ENCODE measurements around the gene GDF15. TPM values are rescaled to one million over a fixed set of nuclear protein-coding genes. Genes with fewer than 3 reads are reported as not detected.

GDF15 gene
- polyA plus RNA-seq, 1 donor, result 20.3 TPM

DNA sequence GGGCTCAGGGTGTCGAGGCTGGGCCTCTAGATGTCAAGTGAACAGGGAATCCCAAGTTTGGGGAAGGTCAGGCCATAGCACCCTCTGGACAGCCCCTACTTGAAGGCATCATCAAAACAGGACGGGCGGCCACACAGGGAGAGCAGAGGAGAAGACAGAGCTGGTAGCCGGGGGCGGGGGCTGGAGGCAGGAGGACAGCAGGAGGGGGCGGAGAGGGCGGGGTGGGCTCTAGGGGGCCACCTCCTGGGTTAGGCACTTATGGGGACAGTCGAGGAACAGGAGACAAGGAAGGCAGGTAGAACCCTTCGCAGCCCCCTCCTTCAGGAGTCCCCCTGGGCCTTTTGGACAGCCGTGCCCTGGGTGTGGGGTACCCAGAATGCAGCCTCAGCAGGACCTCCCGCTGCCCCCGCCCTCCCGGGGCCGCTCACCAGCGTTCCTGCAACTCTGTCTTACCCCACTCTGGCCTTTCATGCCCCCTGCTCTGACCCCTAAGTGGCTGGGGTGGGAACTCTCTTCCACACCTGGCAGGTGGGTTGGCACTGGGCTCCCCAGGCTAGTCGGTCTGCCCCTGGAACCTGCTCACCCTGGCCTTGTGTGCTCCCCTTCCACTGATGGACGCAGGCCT, 39.0 kb downstream of the GDF15 start:
- no peak for DNase-seq
- Histone ChIP-seq H3K9me3 (ENCODE audit: control insufficient read depth, low read depth, low read length) (no peaks in the 10 kb centered on the region), H3K36me3 (ENCODE audit: control insufficient read depth, insufficient read depth, low read length) (peaks cover 14% of the 10 kb centered on the region), H3K27ac (ENCODE audit: low read length) (no peak overlapping the region), H3K27me3 (ENCODE audit: control insufficient read depth, insufficient read depth, low read length) (no peaks in the 10 kb centered on the region), H3K4me3 (ENCODE audit: low read length) (no peak overlapping the region), H3K4me1 (ENCODE audit: control insufficient read depth, insufficient read depth, low read length) (peaks cover 51% of the 10 kb centered on the region)
- no CpG with 5 or more reads among the region's 17 CpGs for WGBS (ENCODE audit: insufficient coverage, low lambda C conversion rate)

DNA sequence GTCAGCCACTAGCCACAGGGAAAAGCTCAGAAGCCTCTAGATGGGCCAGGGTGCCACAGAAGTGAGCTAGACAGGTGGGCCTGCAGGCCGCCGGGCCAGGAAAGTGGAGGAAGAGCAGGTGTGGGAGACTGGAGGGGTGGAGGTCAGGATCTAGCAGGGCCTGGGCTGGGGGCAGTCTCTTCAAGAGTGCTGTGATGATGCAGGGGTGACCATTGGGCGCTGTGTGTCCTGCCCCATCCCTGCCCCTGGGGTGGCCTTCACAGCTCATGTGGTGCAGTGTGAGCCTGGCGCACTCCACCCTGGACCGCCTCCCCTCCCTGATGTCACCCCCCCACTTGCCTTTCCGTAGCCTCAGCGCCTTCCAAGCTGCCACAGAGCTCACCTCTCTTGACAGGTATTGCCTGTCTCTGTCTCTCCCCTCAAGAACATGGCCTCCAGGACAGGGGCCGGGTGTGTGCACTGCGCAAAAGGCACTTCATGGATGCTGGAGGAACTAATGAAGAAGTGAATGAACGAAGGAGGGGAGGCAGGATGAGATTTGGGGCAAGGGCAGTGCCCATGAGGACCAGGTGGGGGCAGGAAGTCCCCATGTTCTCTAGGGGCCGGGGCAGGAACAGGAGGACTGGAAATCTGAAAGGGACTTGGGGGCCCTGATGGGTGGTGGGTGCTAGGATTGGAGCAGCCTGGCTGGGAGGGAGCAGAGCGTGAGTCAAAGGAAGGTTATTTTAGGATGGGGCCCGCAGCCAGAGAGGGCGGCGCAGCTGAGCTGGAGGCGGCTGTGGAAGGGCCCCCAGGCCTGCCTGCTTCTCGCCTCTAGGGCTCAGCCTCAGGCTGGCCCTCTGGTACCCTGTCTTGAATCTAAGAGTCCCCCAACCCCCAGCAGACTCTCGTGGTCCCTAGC, 39.8 kb downstream of the GDF15 start:
- H3K27ac ChIP-seq (ENCODE audit: low read length), result no peak overlapping the region
- H3K36me3 ChIP-seq (ENCODE audit: control insufficient read depth, insufficient read depth, low read length), result peaks cover 16% of the 10 kb centered on the region
- DNase-seq, result no peak
- H3K27me3 ChIP-seq (ENCODE audit: control insufficient read depth, insufficient read depth, low read length), result no peaks in the 10 kb centered on the region
- peaks cover 50% of the 10 kb centered on the region for H3K4me1 ChIP-seq (ENCODE audit: control insufficient read depth, insufficient read depth, low read length)
- no CpG with 5 or more reads among the region's 18 CpGs for WGBS (ENCODE audit: insufficient coverage, low lambda C conversion rate)
- H3K4me3 ChIP-seq (ENCODE audit: low read length), result no peak overlapping the region
- no peaks in the 10 kb centered on the region for H3K9me3 ChIP-seq (ENCODE audit: control insufficient read depth, low read depth, low read length)

DNA sequence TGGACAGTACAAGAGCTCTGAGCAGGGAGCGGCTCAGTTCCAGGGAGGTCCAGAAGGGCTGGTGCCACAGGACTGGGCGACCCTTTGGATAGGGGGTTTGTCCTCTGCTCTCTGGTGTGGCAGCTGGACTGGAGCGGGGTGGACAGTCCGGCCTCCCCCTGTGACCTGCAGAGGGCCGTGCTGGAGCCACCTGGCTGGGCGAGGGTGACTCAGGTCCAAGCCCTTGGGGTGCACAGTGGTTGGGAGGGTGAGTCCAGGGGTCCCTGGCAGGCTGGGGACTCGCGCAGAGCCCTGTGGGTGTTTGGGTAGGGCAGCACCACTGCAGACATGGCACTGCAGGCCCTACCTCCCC, 40.4 kb downstream of the GDF15 start:
- H3K4me3 ChIP-seq (ENCODE audit: low read length), result no peak overlapping the region
- no peak for DNase-seq
- no CpG with 5 or more reads among the region's 8 CpGs for WGBS (ENCODE audit: insufficient coverage, low lambda C conversion rate)
- peaks cover 18% of the 10 kb centered on the region for H3K36me3 ChIP-seq (ENCODE audit: control insufficient read depth, insufficient read depth, low read length)
- no peaks in the 10 kb centered on the region for H3K27me3 ChIP-seq (ENCODE audit: control insufficient read depth, insufficient read depth, low read length)
- H3K4me1 ChIP-seq (ENCODE audit: control insufficient read depth, insufficient read depth, low read length), result peaks cover 43% of the 10 kb centered on the region
- peaks cover under 1% of the 10 kb centered on the region for H3K9me3 ChIP-seq (ENCODE audit: control insufficient read depth, low read depth, low read length)
- no peak overlapping the region for H3K27ac ChIP-seq (ENCODE audit: low read length)

DNA sequence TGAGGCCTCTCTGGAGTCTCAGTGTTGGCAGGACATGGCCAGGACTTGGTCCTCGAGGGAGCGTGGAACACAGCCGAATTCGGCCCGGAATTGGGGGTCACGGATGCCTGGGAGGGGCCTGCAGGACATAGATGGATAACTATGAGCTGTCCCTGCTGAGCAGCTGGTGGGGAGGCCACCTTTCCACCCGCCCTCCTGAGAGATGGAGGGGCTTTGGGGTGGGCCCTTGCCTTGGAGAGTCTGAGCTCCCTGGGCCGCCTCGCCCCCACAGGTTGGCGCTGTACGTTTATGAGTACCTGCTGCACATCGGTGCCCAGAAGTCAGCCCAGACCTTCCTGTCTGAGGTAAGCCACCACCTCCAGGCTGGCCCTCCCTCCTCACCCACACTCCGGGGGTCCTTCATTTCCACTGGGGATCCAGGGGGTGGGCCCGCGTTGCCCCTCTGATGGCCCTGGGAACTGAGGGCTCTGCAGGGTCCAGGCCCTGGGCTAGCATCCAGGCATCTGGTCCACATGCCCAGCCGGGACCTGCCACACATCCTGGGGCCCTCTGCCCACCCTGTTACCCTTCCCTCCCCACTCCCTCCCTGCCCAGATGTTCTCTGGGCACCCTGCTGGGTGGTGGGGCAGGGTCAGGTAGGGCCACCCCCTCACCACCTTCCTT, 41.3 kb downstream of the GDF15 start:
- no peak for DNase-seq
- Histone ChIP-seq H3K27ac (ENCODE audit: low read length) (no peak overlapping the region), H3K27me3 (ENCODE audit: control insufficient read depth, insufficient read depth, low read length) (no peaks in the 10 kb centered on the region), H3K36me3 (ENCODE audit: control insufficient read depth, insufficient read depth, low read length) (peaks cover 24% of the 10 kb centered on the region), H3K4me1 (ENCODE audit: control insufficient read depth, insufficient read depth, low read length) (peaks cover 36% of the 10 kb centered on the region), H3K4me3 (ENCODE audit: low read length) (no peak overlapping the region), H3K9me3 (ENCODE audit: control insufficient read depth, low read depth, low read length) (peaks cover 4% of the 10 kb centered on the region)
- WGBS (ENCODE audit: insufficient coverage, low lambda C conversion rate), result no CpG with 5 or more reads among the region's 16 CpGs

DNA sequence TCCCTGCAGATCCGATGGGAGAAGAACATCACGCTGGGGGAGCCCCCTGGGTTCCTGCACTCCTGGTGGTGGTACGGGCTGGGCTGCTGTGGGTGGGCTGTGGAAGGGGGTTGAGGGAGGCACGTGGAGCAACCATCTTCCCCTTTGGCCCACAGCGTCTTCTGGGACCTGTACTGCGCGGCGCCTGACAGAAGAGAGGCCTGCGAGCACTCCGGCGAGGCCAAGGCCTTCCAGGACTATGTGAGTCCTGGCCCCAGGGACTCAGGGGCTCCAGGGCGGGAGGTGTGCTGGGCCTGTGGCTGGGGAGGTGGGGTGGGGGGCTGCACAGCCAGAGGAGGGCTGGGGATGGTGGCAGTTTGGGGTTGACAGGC, 41.8 kb downstream of the GDF15 start:
- Histone ChIP-seq H3K27me3 (ENCODE audit: control insufficient read depth, insufficient read depth, low read length) (no peaks in the 10 kb centered on the region), H3K27ac (ENCODE audit: low read length) (no peak overlapping the region), H3K9me3 (ENCODE audit: control insufficient read depth, low read depth, low read length) (peaks cover 4% of the 10 kb centered on the region), H3K4me3 (ENCODE audit: low read length) (no peak overlapping the region), H3K4me1 (ENCODE audit: control insufficient read depth, insufficient read depth, low read length) (peaks cover 33% of the 10 kb centered on the region), H3K36me3 (ENCODE audit: control insufficient read depth, insufficient read depth, low read length) (peaks cover 25% of the 10 kb centered on the region)
- WGBS (ENCODE audit: insufficient coverage, low lambda C conversion rate), result no CpG with 5 or more reads among the region's 12 CpGs
- DNase-seq, result no peak

DNA sequence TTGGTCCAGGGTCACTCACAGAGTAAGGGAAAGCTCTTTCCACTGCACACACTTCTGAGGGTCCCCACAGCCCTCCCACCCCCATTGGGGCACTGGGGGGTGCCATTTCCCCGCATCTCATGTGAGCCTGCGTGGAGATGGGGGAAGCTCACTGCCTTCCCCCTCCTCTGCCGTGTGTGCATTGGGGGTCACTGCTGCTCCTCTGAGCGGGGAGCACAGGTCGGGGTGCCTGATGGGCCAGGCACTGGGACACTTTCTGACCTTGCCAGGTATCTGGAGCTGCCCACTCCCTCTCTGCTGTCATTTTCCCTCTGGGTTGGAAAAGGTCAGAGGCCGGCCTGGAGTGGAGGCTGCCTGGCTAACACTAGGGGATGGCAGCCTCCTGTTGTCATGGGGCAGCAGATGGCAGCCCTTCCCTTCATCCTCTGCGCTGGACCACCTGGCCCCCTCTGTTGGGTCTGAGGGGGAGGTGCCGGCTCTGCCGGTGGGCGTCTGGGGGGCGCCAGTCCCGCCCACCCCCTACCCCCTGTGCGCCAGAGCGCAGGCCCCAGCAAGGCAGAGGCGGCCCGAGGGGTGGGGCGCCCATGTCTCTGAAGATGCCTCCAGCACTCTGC, 42.3 kb downstream of the GDF15 start:
- WGBS (ENCODE audit: insufficient coverage, low lambda C conversion rate), result no CpG with 5 or more reads among the region's 17 CpGs
- DNase-seq, result no peak
- Histone ChIP-seq H3K4me1 (ENCODE audit: control insufficient read depth, insufficient read depth, low read length) (peaks cover 30% of the 10 kb centered on the region), H3K4me3 (ENCODE audit: low read length) (no peak overlapping the region), H3K27me3 (ENCODE audit: control insufficient read depth, insufficient read depth, low read length) (no peaks in the 10 kb centered on the region), H3K9me3 (ENCODE audit: control insufficient read depth, low read depth, low read length) (peaks cover 4% of the 10 kb centered on the region), H3K27ac (ENCODE audit: low read length) (peak overlapping the region; percentile 63), H3K36me3 (ENCODE audit: control insufficient read depth, insufficient read depth, low read length) (peaks cover 27% of the 10 kb centered on the region)

DNA sequence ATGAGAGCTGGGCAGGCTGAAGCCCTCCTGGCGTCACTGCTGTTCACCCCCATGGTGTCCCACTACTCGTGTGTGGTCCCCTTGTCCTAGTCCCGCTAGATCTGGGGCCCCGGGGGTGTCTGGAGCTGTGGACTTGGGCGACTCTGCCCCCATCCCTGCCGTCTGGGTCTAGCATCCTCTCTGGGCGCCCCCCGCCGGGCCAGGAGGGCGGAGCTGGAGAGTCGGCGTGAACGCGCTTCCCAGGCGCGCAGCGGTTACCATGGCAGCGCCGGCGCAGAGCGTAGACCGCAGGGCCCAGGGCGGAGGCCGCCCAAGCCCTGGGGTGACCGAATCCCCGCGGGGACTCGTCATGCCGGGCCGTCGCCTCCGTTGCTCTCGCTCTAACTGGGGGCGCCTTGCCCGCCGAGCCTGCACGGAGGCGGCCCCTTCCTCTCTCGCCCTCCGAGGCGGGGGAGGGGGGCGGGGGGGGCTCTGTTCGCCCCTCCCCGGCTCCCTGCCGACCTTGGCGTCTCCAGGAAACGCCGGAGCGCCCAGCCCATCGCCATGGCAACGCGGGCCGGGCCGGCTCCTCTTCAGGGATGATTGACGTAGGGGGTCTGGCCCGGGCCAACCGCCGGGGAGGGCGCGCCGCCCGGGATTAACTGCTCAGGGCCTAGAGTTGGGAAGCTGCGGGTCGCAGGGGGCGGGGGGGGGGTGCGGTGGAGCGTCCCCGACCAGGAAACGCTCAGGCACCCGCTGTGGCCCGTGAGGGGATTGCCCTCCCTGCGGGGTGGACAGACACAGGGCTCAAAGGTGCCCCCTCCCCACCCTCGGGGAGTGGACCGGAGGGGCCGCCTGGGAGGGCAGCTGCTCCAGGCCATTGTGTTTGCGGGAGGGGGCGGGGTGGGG, 43.1 kb downstream of the GDF15 start:
- WGBS (ENCODE audit: insufficient coverage, low lambda C conversion rate), result no CpG with 5 or more reads among the region's 77 CpGs
- no peaks in the 10 kb centered on the region for H3K27me3 ChIP-seq (ENCODE audit: control insufficient read depth, insufficient read depth, low read length)
- H3K9me3 ChIP-seq (ENCODE audit: control insufficient read depth, low read depth, low read length), result peaks cover 4% of the 10 kb centered on the region
- peak overlapping the region; percentile 63 for H3K27ac ChIP-seq (ENCODE audit: low read length)
- peaks cover 23% of the 10 kb centered on the region for H3K4me1 ChIP-seq (ENCODE audit: control insufficient read depth, insufficient read depth, low read length)
- DNase-seq, result peak; percentile 78 to 82
- H3K4me3 ChIP-seq (ENCODE audit: low read length), result peak overlapping the region; percentile 26
- H3K36me3 ChIP-seq (ENCODE audit: control insufficient read depth, insufficient read depth, low read length), result peaks cover 28% of the 10 kb centered on the region

DNA sequence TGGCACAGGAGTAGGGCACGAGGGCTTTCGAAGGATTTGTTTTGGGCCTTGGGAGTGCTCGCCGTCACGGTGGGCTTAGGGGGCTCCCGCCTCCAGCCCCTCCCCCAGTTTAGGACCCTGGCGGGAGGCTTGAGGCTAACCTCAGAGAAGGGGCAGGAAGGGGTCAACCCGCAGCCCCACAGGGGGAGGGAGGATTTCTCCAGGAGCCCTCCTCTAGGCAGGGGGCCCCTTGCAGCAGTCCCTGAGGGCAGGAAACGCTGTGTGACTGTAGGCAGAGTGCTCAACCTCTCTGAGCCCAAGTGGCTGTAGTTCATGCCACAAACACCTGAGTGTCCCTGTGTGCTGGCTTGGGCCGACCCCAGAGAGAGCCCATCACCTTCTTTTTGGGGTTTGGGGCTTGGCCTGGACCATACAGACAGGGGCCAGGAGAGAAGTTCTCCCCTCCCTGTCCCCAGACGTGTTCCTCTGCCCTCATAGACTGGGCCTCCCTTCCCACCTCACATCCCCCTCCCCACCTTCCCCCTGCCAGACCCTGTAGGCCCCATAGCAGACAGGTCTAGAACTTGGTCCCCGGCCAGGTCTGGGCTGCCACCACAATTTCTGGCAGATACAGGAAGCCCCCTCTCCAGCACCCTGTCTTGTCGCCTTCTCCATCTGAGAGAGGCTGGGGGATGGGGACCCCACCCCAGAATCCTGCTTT, 43.9 kb downstream of the GDF15 start:
- Histone ChIP-seq H3K4me3 (ENCODE audit: low read length) (no peak overlapping the region), H3K36me3 (ENCODE audit: control insufficient read depth, insufficient read depth, low read length) (peaks cover 37% of the 10 kb centered on the region), H3K4me1 (ENCODE audit: control insufficient read depth, insufficient read depth, low read length) (peaks cover 20% of the 10 kb centered on the region), H3K27ac (ENCODE audit: low read length) (peak overlapping the region; percentile 63), H3K9me3 (ENCODE audit: control insufficient read depth, low read depth, low read length) (peaks cover 4% of the 10 kb centered on the region), H3K27me3 (ENCODE audit: control insufficient read depth, insufficient read depth, low read length) (no peaks in the 10 kb centered on the region)
- no CpG with 5 or more reads among the region's 13 CpGs for WGBS (ENCODE audit: insufficient coverage, low lambda C conversion rate)
- no peak for DNase-seq

DNA sequence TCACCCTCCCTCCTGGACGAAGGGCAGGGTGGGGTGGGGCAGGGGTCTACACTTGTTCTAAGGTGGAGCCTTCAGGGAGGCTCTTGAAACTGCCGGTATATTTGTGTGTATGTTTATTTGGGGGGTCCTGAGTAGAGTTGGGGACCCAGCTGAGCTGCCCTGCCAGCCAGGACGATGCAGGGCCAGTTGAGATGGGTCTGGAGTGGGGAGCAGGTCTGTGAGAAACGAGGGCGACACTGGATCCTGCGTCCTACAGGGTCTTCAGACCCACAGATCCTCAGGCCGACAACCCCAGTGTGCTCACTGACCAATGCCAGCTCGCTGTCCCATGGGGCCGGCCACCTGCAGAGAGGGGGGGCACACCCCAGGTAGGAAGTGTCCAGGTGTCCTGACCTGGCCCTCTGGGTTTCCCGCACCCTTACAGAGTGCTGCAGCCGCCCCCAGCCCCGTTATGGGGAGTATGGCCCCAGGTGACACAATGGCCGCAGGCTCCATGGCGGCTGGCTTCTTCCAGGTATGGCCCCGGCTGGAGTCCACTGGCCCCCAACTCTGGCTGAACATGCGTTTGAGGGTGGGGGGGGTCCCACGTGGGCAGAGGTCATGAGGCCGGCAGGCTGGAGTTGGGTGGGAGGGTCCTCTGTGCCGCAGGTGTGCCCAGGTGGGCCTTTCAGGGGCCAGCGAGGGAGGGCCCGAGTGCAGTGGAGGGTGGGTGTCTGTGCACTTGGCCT, 44.6 kb downstream of the GDF15 start:
- H3K9me3 ChIP-seq (ENCODE audit: control insufficient read depth, low read depth, low read length), result peaks cover 7% of the 10 kb centered on the region
- no CpG with 5 or more reads among the region's 21 CpGs for WGBS (ENCODE audit: insufficient coverage, low lambda C conversion rate)
- peaks cover 20% of the 10 kb centered on the region for H3K4me1 ChIP-seq (ENCODE audit: control insufficient read depth, insufficient read depth, low read length)

More for the DNA sequence above, 44.6 kb downstream of the GDF15 start:
- H3K4me3 ChIP-seq (ENCODE audit: low read length), result no peak overlapping the region
- H3K27me3 ChIP-seq (ENCODE audit: control insufficient read depth, insufficient read depth, low read length), result no peaks in the 10 kb centered on the region
- no peak overlapping the region for H3K27ac ChIP-seq (ENCODE audit: low read length)
- DNase-seq, result no peak
- H3K36me3 ChIP-seq (ENCODE audit: control insufficient read depth, insufficient read depth, low read length), result peaks cover 42% of the 10 kb centered on the region

Measured in large intestine (tissue), 3 donors.